8988T (cell line): Measurements from ENCODE around the gene RASD1.

ENCODE experiments used
- DNase-seq: peaks from one replicate; pipeline ENCODE4 v3.0.0; 2011

Gene RASD1

GRCh38 chr17:17509601-17510425 lies 13.6 kb upstream of the RASD1 start:
- DNase-seq, result no peak

DNA sequence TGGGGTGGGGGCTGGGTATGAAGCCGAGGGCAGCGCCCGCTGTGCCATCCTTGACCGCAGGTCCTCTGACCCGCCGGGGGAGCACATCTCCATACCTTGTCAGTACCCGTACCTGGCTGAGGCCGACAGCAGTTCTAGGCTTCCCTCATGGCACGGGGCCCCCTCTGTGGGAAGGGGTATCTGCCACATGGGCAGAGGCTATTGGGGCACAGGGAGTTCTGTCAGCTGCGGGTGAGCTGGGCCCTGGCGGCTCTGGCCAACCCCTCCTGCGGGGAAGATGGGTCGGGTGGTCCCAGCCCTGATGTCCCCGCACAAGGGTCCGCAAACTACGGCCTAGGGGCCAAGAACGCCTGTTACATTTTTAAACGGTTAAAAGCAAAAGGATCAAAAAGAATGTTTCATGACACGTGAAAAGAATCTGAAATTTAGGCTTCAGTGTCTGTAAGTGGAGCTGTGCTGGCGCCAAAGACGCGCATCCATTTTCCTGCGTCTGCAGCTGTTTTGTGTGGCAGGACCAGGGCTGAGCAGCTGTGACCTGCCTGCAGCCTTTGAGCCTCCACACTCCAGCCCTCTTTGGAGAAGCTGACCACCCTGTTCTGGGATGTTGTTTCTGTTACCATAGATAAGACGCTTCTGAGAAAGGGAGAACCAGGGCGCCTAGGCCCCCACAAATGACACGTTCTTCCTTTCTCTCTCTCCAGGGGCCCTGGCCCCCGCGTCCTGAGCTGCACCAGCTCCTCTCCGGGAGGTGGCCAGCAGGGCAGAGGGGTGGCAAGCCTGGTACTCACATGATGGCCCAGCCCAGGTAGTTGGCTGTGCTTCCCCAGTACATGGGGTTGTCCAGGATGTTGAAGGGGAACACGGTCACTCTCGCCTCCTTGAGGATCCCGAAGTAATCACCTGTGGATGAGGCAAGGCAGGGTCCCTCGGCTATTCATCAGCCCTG lies 12.7 kb upstream of the RASD1 start:
- no peak for DNase-seq

GRCh38 chr17:17508019-17508535 lies 11.9 kb upstream of the RASD1 start:
- DNase-seq, result no peak

GRCh38 chr17:17507465-17508011 lies 11.3 kb upstream of the RASD1 start:
- no peak for DNase-seq

GRCh38 chr17:17506893-17507464 lies 10.8 kb upstream of the RASD1 start:
- DNase-seq, result no peak

DNA sequence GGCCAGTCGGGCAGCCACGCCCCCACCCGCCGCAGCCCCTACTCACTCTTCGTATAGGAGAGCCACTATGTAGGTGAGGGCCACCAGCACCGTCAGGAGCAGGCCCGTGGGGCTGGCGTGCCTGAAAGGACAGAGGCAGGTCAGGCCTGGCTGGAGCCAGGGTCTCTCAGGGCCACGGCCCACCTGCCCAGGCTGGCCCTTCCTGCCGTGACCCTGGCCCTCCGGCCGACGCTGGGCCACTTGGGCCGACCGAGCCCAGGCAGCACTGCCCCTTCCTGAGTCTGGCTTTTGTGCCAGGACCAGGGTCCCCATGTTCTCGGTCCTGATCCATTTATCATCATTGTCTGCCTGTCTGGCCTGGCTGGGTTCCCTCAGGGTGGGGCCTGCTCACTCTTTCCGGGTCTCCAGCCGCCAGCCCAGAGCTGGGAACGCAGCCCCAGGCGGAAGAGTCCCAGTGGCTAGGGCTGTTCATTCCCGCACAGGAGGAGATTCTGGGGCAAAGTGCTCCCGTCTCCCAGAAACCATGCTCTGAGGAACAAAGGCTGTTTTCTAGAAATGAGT lies 10.1 kb upstream of the RASD1 start:
- DNase-seq, result no peak

GRCh38 chr17:17505610-17506171 lies 9.5 kb upstream of the RASD1 start:
- no peak for DNase-seq

GRCh38 chr17:17505151-17505550 lies 9.0 kb upstream of the RASD1 start:
- no peak for DNase-seq

GRCh38 chr17:17504341-17505140 lies 8.3 kb upstream of the RASD1 start:
- no peak for DNase-seq

DNA sequence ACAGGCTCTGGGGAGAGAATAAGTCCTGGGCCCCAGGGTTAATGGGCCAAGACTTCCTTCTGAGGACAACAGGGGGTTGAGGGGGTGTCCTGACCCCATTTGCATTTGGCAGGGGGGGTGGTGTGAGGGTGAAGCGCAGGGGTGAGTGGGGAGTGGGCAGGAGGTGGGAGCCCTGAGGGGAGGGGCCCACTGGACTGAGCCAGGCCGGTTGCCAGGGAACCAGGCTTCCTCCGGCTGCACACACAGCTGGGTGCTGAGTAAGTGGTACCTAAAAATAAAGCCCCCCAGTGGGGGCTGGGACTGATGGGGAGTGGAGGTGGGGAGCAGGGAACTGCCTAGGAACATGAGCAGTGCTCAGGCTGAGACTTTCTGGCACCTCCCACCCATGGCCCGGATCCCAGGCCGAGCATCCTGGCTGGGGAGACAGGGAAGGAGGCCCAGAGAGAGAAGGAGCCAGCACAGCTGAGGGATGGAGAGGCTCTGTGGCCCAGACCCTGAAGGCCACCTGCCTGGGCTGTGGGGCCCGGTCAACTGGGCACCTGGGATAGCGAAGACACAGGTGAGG lies 7.5 kb upstream of the RASD1 start:
- no peak for DNase-seq

- DNase-seq, result no peak
Measured at GRCh38 chr17:17502741-17503565, 6.8 kb upstream of the RASD1 start.

DNA sequence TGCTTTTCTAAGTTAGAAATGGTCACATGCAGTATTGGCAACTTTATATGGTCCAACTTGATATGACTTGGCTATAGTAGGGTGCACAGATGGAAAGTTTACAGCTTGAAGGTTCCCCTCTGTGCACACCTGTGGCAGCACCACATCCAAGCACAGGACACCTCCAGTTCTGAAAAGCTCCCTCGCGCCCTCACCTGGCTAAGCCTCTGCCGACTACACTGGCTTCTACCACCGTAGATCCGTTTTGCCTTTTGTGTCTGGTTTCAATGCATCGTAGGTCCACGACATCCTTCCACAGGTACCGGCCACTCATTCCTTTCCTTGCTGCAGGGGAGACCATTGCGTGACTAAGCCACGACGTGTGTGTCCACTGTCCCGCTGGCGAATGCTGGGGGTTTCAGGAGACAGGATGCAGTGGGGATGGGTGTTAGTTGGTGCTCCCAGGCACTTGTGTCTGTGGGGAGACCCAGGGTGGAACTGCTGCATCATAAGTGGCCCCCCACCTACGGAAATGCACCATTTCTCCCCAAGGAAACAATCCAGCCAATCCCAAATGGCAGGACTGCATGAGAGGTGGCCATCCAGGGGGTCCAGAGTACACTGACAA lies 4.9 kb upstream of the RASD1 start:
- DNase-seq, result no peak

GRCh38 chr17:17499402-17500145 lies 3.4 kb upstream of the RASD1 start:
- DNase-seq, result no peak

DNA sequence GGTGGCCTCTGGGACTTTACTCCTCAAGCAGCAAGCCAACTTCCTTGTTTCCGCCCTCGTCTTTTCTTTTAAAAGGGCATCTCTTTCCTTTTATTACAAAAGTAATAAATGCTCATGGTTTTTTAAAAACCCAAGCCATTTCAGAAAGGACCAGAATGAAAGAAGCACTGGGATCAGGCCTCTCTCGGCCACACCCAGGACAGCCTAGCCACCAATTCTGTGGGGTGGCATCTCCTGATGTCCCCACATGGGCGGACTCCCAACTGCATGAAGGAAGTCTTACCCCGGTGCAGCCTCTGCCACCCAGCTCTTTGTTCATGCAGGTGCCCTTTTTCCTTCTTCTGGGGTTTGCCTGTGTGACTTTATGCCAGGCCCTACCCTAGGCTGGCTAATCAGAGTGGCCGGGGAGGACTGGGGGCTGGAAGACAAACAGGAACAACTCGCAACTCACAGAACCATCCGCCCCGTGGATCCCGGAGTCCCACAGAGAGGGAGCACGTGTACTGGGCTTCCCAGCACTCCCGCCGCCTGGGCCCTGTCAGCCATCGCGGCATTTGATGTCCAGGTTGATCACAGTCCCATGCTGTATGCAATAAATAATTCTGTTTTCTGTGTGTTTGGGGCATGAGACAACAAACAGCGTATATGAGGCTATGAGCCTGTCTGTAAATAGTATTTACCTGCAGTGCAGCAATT lies 2.6 kb upstream of the RASD1 start:
- DNase-seq, result no peak

DNA sequence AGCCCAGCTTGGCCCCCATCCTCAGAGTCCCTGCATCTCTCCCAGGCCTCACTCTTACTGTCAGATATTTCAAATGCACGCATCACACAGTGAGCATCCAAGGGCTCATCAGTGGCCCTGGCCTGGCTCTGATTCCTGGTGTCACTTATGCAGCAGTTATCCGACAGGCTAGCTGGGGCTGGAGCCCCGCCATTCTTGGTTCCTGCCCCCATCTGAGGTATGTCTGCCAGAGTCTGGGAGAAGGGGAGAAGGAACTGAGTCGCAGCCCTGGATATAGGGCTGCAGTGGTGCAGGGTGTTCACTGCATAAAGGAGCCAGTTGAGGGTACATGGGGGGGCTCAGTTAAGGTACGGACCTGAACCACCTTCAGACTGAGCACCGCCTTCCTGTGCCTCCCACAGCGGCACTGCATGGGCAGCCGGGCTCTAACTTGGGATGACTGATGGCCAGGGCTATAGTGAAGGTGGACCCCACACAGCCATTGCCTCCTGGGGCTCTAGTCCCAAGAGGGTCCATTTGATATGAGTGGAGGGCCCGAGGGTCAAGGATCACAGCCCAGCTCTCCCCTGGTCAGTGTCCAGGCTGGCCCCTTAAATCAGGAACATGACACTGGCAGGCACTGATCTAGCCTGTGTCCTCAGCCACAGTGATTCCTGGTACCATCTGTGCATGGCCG lies 1.8 kb upstream of the RASD1 start:
- DNase-seq, result no peak

DNA sequence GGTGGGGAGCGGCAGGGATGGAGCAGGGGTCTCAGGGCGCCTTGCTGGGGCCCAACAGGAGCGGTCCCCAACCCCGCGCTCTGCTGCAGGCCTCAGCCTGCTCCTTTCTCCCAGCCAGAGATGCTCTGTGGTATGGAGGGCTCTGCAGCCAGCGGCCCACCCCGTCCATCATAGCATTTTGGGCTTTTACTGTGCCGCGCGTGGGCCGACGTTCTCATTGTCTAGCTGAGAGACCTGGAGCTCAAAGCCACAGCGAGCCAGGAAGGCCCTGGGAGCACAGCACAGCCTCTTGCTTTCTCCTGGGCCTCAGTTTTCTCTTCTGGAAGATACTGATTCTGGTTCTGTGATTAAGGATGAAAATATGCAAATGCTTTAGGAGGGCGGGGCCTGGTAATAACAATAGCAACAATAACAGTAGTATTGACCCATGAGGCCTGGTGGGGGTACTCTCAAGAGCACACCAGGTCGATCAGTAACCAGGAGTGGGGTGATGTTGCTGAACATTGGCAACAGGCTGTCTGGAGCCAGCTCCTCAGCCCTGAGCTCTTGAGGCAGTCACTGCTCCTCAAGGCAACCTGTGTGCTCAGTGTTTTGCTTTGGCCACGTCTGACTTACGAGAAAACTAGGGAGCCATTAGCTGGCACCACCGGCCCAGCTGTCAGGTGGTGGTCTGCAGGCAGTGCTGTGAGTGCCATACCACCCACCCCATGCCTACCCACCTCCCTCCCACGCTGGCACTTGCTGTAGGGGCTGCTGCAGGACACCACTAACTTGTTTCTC lies 1.1 kb upstream of the RASD1 start:
- DNase-seq, result no peak
